RWPE1 (cell line): ENCODE results near the gene IQCB1.

ENCODE experiments used
- CTCF ChIA-PET: fragments of 350-600 bp; sonication (Branson Sonifier 250); formaldehyde crosslinking; extraction: SDS; loops from one replicate; lab custom pipeline; 2021; lab: Yijun Ruan, JAX
- POLR2A ChIA-PET: fragments of 400-600 bp; formaldehyde crosslinking; extraction: SDS; loops from one replicate; lab custom pipeline; 2020; ENCODE audit warnings: antibody characterized with exemption; ENCODE audit not compliant: low non-redundant PET; lab: Yijun Ruan, JAX
- DNase-seq: peaks from one replicate; pipeline ENCODE4 v3.0.0; 2012; ENCODE audit warnings: low spot score
- H3K27ac ChIP-seq: fragments of 450-650 bp; 2 replicates; pipeline ENCODE4 v1.5.1; 2017
- TF ChIP-seq, protein P1 (sequence below): fragments of 450-650 bp; conservative IDR thresholded peaks from 2 replicates; pipeline ENCODE4 v1.5.1; 2017; ENCODE audit warnings: low read depth, mild to moderate bottlenecking

IQCB1 gene, protein sequence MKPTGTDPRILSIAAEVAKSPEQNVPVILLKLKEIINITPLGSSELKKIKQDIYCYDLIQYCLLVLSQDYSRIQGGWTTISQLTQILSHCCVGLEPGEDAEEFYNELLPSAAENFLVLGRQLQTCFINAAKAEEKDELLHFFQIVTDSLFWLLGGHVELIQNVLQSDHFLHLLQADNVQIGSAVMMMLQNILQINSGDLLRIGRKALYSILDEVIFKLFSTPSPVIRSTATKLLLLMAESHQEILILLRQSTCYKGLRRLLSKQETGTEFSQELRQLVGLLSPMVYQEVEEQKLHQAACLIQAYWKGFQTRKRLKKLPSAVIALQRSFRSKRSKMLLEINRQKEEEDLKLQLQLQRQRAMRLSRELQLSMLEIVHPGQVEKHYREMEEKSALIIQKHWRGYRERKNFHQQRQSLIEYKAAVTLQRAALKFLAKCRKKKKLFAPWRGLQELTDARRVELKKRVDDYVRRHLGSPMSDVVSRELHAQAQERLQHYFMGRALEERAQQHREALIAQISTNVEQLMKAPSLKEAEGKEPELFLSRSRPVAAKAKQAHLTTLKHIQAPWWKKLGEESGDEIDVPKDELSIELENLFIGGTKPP

DNA sequence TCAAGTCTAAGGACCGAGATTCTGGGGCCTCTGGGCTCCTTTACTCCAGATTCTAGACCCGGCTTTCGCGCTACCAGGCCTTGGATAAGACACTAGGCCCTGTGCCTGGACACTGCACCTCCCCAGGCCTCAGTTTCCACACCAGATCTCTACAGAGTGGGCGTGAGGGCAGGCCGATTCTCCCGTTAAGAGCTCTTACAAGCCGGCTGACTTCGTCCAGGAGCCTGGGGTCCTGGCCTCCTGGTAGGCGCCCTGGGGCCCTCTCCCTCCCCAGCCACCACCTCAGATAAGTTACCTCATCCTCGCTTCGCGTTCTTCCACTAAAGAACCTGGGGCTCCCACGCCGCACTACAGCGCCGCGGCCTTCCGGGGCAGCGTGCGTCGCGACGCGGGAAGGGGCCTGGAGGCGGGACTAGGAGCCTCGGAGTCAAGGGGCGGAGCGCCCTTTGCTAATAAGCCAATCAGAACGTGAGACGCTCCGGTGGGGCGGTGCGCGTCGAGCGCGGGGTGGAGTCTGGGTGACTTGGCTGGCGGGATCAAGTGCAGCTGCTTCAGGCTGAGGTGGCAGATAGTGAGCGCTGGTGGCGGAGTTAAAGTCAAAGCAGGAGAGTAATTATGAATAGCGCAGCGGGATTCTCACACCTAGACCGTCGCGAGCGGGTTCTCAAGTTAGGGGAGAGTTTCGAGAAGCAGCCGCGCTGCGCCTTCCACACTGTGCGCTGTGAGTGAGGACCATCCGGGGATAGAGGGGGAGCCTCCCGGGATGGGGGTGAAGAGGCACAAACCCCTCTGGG lies at the start of gene IQCB1, which contains the start of gene EAF2:
Gene IQCB1 (minus strand): TSS at position 390 of the 794 bp plus-strand sequence. CDS start 6,100 bp downstream, outside the sequence.
Gene EAF2 (plus strand): TSS at position 539 of the 794 bp plus-strand sequence. CDS start 77 bp downstream, at position 616.
- POLR2A ChIA-PET = interaction anchor here (0.7 kb wide), 1 partner anchor 15 kb away, joined by 3 read pairs; no protein-coding TSS in a partner anchor
- TF ChIP-seq, protein P1, sequence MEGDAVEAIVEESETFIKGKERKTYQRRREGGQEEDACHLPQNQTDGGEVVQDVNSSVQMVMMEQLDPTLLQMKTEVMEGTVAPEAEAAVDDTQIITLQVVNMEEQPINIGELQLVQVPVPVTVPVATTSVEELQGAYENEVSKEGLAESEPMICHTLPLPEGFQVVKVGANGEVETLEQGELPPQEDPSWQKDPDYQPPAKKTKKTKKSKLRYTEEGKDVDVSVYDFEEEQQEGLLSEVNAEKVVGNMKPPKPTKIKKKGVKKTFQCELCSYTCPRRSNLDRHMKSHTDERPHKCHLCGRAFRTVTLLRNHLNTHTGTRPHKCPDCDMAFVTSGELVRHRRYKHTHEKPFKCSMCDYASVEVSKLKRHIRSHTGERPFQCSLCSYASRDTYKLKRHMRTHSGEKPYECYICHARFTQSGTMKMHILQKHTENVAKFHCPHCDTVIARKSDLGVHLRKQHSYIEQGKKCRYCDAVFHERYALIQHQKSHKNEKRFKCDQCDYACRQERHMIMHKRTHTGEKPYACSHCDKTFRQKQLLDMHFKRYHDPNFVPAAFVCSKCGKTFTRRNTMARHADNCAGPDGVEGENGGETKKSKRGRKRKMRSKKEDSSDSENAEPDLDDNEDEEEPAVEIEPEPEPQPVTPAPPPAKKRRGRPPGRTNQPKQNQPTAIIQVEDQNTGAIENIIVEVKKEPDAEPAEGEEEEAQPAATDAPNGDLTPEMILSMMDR = no peak
- peak; percentile 100 for DNase-seq
- CTCF ChIA-PET = interaction anchor here (0.7 kb wide), 2 partner anchors 160 to 744 kb away, joined by 3 read pairs; no protein-coding TSS in a partner anchor
- H3K27ac ChIP-seq = peak within 1 kb of the TSS; percentile 61

DNA sequence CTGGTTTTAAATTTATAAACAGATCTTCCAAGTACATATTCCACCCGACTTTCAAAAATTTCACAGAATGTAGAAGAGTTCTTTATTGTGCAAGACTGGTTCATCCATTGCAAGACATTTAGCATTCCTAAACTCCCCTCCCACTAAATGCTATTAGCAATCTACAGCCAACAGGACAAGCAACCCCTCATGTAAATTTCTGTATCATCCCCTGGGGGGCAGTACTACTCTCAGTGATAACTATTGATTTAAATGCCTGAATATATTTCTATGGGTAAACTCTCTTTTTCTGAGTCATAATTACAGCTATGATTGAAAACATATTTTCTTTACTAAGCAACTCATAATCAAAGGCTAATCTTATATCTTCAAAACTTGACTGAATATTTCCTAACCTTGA lies 48.6 kb upstream of the IQCB1 start:
- TF ChIP-seq, protein P1 = no peak
- peak; percentile 60 for DNase-seq
- CTCF ChIA-PET = interaction anchor here (0.5 to 0.7 kb wide), 3 partner anchors 91 to 374 kb away, joined by 3 to 5 read pairs (median 4); no protein-coding TSS in a partner anchor
- H3K27ac ChIP-seq = no peak overlapping the region
- POLR2A ChIA-PET = no interaction called here

DNA sequence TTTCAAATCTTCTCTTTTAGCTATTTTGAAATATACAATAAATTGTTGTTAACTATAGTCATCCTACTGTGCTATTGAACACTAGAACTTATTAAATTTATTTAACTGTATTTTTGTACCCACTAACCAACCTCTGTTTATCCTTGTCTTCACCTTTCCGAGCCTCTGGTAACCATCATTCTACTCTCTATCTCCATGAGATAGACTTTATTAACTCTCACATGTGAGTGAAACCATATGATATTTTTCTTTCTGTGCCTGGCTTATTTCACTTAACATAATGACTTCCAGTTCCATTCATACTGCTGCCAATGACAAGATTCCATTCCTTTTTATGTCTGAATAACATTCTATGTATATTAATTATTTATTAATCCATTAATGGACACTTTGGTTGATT lies 43.6 kb upstream of the IQCB1 start:
- ChIA-PET CTCF (no interaction called here), POLR2A (no interaction called here)
- no peak overlapping the region for H3K27ac ChIP-seq
- DNase-seq = no peak
- TF ChIP-seq, protein P1 = no peak

DNA sequence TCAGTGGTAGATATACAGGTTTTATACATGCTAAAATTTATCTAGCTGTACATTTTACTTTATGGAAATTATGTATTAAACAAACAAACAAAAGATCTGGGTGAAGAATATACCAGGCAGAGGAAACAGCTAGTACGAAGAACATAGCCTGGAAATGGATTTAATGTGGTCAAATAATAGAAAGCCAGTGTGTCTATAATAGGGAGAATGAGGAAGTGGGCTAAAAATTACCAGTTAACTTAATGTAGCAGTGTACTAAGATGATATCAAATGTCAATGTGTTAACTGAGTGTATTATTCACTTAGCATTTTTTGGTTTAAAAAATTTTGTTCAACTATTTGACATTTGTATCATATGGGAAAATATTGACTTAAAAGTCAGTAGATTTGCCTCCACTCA lies 36.6 kb upstream of the IQCB1 start:
- TF ChIP-seq, protein P1 = no peak
- CTCF ChIA-PET = interaction anchor here (1.0 kb wide), 1 partner anchor 34 kb away, joined by 3 read pairs; no protein-coding TSS in a partner anchor
- no peak overlapping the region for H3K27ac ChIP-seq
- no peak for DNase-seq
- POLR2A ChIA-PET = no interaction called here

DNA sequence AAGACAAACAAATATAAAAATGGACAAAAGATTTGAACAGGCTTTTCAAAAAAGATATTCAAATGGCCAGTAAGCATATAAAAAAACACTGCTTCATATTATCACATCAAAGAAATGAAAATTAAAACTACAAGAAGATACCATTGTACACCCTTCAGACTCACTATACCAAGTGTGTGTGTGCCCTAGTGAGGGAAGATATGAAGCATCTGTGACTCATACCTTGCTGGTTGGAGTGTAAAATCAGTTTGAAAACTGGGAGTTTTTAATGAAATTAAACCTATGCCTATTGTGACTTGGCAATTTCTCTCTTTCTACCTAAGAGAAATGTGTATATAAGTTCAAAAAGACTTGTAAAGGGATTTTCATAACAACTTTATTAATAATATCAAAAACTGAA lies 35.9 kb upstream of the IQCB1 start:
- DNase-seq = peak; percentile 5
- ChIA-PET POLR2A (no interaction called here), CTCF (no interaction called here)
- TF ChIP-seq, protein P1 = no peak
- no peak overlapping the region for H3K27ac ChIP-seq

DNA sequence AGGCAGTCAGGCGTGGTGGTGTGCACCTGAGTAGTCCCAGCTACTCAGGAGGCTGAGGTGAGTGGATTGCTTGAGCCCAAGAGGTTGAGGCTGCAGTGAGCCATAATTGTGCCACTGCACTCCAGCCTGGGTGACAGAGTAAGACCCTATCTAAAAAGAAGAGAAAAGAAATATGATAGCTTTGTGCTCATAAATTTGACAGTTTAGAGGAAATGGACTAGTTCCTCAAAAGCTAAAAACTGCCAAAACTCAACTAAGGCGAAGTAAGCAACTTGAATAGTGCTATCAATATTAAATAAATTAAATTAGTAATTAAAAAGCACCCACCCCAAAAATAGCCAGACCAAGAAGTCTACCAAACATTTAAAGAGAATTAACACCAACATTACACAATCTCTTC lies 34.9 kb upstream of the IQCB1 start:
- CTCF ChIA-PET = no interaction called here
- TF ChIP-seq, protein P1 = no peak
- H3K27ac ChIP-seq = no peak overlapping the region
- POLR2A ChIA-PET = no interaction called here
- DNase-seq = no peak
